Measurements from ENCODE around the gene EXOC2. TPM values are rescaled to one million over a fixed set of nuclear protein-coding genes. Genes with fewer than 3 reads are reported as not detected.
"Not testable (repeated sequence)": the region's sequence is repeated elsewhere in the genome, so short reads cannot be mapped to it uniquely, and the experiment has no call there.

EXOC2 gene
- total RNA-seq, 1 experiment from 2014 or later = 30.7 TPM

GRCh38 chr6:683742-684440 is 9.0 kb downstream of the EXOC2 start:
- peak; percentile 92 for DNase-seq (ENCODE audit: low read depth)

DNA sequence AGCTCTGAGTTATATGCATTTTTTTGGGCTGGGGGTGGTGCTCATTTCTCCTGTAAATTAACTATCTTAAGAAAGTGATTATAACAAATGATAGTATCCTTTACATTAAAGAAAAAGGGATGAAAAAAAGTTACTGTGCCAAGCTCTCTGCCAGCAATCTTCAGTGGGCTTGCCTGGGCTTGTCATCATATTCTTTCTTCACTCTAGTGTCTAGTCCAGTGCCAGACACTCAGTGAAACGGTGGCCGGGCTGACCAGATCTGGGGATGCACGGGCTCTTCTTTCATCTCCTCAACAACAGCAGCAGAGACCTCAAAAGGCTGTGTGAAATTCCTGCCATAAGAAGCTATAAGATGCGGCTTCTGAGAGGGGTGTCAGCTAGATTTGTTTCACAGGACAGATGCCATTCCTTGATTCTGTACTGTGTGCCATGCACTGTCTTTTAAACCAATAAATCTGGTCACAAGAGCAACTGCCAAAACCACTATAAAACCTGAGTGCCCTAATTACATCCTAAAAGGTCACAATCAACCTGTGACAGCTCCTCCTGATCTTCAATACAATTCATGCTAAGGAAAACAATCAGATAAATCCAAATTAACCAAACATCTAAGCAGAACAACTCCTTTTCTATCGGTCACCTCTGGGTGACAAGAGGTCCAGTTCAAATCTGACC is 12.1 kb downstream of the EXOC2 start:
- DNase-seq (ENCODE audit: low read depth) = no peak

DNA sequence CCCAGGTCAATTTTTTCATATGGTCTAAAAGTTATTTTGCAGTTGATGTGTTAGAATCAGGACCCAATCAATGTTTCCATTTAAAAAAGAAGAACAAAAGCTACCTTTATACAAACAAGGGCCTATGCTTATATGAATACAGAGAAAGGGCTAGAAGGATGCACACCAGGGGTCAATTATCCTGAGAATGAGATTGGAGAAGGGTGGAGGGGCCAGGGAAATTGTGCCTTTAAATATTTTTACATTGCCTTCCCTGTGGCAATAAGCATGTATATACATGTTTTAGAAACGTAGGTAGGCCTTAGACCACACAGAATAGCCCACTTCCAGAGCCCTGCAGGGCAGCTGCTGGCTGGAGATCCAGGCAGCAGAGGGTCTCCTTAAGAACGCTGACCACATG is 12.7 kb downstream of the EXOC2 start:
- DNase-seq (ENCODE audit: low read depth) = no peak

- DNase-seq (ENCODE audit: low read depth) = no peak
Observed at GRCh38 chr6:679282-679681, 13.7 kb downstream of the EXOC2 start.

GRCh38 chr6:678520-678919 is 14.4 kb downstream of the EXOC2 start:
- no peak for DNase-seq (ENCODE audit: low read depth)

GRCh38 chr6:677919-678318 is 15.0 kb downstream of the EXOC2 start:
- DNase-seq (ENCODE audit: low read depth) = no peak

DNA sequence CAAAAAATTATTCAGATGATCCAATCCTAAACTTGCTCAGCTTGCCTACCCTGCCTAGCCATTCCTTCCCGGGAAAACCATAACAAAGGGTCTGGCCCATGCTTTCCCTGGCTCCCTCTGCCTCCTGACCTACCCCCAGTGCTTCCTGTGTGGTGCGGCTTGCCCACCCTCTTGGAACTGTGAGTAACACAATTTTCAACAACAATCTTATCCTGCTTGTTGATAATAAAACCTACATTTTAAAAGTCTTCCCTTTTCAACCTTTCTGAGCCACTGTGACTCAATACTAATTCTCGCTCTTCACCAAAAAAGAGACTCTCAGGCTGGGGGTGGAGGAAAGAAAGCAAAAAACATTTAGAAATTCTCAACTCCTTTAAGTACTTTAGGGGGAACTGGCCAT is 18.0 kb downstream of the EXOC2 start:
- DNase-seq (ENCODE audit: low read depth) = no peak

DNA sequence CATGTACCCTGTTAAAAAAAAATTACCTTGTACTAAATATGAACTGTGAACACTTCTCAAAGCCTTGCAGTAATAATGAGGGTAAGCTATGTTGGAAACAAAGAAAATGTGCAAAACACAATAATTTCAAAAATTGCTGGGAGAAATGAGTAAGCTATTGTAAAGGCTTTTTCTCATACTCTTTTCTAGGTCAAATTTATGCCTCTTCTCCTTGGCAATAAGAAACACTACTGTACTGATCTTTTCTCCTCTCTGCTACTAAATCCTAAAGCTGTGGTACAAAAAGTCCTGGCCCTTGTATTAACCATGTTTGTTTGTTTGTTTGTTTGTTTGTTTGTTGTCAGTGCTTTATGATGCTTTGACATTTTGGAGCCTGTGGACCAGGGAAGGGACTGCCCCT is 18.5 kb downstream of the EXOC2 start:
- no peak for DNase-seq (ENCODE audit: low read depth)

- no peak for DNase-seq (ENCODE audit: low read depth)
Observed at GRCh38 chr6:667253-667927, 25.5 kb downstream of the EXOC2 start.

DNA sequence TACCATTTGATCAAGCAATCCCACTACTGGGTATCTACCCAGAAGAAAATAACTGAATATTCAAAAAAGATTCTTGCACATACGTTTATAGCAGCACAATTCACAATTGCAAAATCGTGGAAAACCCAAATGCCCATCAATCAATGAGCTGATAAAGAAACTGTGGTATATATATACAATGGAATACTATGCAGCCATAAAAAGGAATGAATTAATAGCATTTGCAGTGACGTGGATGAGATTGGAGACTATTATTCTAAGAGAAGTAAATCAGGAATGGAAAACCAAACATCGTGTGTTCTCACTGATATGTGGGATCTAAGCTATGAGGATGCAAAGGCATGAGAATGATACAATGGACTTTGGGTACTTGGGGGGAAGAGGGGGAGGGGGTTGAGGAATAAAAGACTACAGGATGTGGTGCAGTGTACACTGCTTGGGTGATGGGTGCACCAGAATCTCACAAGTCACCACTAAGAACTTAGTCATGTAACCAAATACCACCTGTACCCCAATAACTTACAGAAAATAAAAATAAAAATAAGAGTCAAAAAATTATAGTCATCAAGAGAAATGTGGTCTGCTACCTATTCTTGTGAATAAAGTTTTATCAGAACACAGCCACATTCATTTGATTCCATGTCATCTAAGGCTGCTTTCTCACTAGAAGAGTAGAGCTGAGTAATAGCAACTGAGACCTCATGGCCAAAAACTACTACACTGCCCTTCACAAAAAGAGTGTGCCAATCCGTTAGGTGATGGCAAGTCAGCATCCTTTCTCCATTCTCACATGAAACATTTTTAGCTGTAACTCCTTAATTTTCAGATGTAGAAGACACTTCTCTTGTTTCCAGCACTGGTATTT is 27.3 kb downstream of the EXOC2 start:
- DNase-seq (ENCODE audit: low read depth) = no peak

GRCh38 chr6:663788-664187 is 29.2 kb downstream of the EXOC2 start:
- DNase-seq (ENCODE audit: low read depth) = not testable (repeated sequence)

DNA sequence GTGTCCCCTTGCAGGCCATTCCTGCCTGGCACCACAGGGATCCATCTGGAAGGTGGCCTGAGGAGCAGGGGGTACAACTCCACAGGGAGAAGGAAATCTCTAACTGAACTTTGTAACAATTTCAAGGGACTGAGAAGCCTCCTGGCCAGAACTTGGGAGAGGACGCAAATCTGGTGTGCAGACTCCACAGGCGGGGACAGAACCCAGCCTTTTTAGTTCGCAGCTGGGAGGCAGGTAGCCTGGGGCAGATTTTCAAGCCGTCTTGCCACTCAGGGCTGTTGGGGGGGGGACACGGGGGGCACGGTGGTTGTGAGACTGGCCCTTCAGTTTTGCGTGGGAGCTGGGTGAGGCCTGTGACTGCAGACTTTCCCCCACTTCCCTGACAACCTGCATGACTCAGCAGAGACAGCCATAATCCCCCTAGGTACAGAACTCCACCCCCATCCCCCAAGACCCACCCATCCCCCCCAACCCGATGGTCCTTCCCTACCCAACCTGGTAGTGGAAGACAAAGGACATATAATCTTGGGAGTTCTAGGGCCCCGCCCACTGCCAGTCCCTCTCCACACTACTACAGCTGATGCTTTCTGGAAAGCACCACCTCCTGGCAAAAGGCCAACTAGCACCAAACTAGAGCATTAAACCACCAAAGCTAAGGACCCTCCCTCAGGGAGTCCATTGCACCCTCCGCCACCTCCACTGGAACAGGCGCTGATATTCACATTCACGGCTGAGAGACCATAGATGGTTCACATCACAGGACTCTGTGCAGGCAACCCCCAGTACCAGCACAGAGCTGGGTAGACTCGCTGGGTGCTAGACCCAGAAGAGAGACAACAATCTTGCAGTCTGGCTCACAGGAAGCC is 33.0 kb downstream of the EXOC2 start:
- no peak for DNase-seq (ENCODE audit: low read depth)

DNA sequence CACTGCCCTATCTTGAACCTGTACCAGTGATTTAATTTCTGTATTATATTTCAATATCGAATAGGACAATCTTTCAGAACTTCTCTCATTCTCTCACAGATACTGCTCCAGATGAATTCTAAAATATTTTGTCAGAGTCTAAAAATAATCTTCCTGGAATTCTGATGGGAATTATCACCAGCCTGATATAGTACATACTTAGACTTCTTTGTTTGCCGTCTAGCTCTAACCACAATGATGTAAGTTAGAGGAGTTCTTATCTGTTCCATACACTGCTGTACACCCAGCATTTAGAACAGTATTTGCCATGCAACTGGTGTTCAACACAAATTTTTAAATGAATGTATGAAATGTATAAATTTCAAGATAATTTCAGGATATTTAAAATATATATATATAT is 34.7 kb downstream of the EXOC2 start:
- DNase-seq (ENCODE audit: low read depth) = peak; percentile 45

GRCh38 chr6:657743-658142 is 35.2 kb downstream of the EXOC2 start:
- no peak for DNase-seq (ENCODE audit: low read depth)

DNA sequence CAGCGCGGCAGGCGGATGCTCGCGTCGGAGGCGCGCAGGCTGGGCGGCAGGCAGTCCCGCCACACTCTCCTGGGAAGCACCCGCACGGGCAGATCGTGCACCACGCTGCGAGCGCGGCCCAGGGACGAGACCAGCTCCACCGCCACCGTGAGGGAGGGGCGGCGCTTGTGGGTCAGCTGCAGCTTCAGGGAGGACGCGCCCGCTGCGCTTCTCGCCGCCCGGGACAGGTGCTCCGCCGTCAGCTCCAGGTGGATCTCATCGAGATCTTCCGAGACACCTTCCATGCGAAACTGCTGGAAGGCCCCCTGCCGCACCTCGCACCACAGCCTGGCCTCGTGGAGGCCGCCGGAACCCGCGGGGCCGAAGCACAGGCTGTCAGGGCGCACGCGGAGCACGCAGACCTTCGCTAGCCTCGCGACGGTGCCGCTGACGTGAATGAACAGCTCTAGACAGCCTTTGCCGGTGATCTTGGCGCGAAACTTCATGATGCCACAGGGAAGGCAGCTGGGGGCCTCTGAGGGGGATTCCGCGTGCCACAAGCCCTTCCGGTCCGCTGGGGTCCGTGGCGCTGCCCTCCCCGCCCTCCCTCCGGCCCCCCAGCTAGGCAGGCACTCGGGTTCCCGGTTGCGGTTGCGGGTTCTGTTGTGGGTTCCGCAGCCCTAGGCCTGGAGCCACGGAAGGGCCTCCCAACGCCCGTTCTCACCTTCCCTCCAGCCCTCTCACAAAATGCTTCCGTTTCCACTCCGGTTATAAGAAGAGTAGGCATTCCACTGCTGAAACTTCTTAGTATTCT is 36.3 kb downstream of the EXOC2 start, which contains the start of gene HUS1B:
Gene HUS1B (minus strand): TSS at position 641 of the 793 bp plus-strand sequence. CDS start 156 bp downstream, at position 485.
- DNase-seq (ENCODE audit: low read depth) = no peak

GRCh38 chr6:654136-654535 is 38.8 kb downstream of the EXOC2 start:
- DNase-seq (ENCODE audit: low read depth) = peak; percentile 3

DNA sequence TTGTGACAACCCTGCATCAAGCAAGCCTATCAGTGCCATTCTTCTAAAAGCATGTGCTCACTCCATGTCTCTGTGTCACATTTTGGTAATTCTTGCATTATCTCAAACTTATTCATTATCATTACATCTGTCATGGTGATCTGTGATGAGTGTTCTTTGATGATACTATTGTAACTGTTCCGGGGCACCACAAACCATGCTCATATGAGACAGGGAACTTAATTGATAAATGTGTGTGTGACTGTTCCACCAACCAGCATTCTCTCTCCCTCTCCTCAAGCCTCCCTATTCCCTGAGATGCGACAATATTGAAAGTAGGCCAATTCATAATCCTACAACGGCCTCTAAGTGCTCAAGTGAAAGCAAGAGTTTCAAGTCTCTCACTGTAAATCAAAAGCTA is 40.1 kb downstream of the EXOC2 start:
- DNase-seq (ENCODE audit: low read depth) = no peak

DNA sequence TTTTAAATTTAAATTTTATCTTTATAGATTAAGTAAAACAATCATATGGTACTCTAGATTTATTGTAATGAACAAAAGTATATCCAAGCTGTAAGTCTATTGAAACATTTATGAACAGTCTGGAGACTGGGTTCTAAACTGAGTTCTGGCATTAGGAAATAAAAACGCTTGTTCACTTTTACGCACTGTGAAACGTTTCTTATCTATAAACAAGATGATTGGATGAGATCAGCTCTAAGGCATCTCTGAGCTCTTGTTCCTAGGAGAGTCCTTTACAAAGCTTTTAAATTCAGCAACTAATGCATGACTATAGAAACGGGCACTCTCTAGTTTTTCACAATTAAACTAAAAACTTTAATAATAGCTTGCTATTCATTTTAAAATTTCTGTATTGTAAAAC is 42.8 kb downstream of the EXOC2 start:
- DNase-seq (ENCODE audit: low read depth) = no peak

DNA sequence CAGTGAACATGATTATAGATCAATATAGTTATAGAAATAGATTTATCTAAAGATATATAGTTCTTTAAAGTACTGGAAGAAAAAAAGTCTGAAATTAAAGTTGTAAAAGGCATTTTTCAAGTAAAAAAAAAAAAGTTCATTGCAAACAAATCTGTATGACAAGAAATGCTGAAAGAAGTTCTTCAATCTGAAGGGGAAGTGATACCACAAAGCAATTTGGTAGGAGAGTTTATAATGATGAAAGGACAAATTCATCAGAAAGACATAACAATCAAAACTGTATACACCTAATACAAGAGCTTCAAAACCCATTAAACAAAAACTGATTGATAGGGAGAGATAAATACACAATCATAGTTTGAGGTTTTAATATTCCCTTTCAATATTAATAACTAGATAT is 50.1 kb downstream of the EXOC2 start:
- DNase-seq (ENCODE audit: low read depth) = no peak

Data from LHCN-M2 (cell line).